Measurements from ENCODE around the gene EGR4.

EGR4 gene

GRCh38 chr2:73307720-73308119 lies 14.4 kb upstream of the EGR4 start:
- Histone ChIP-seq H3K9ac (ENCODE audit: low read depth in 1 of 2, low read length in 2 of 2) (no peak overlapping the region), H3K4me1 (ENCODE audit: control insufficient read depth in 1 of 2, insufficient read depth in 2 of 2, low read length in 2 of 2) (no peaks in the 10 kb centered on the region)

GRCh38 chr2:73301636-73302035 lies 8.3 kb upstream of the EGR4 start:
- Histone ChIP-seq H3K9ac (ENCODE audit: low read depth in 1 of 2, low read length in 2 of 2) (no peak overlapping the region), H3K27ac (ENCODE audit: low read depth, low read length) (no peak overlapping the region), H3K4me1 (ENCODE audit: control insufficient read depth in 1 of 2, insufficient read depth in 2 of 2, low read length in 2 of 2) (no peaks in the 10 kb centered on the region), H3K9me3 (ENCODE audit: control insufficient read depth in 1 of 2, low read length in 2 of 2) (no peaks in the 10 kb centered on the region), H3K4me3 (ENCODE audit: low read depth in 1 of 2, low read length in 2 of 2) (no peak overlapping the region), H3K27me3 (ENCODE audit: control insufficient read depth in 1 of 2, insufficient read depth in 2 of 2, low read length in 2 of 2) (peaks cover 13 to 14% of the 10 kb centered on the region in 2 donors), H3K36me3 (ENCODE audit: control insufficient read depth in 1 of 2, insufficient read depth in 2 of 2, low read length in 2 of 2) (no peaks in the 10 kb centered on the region)

More at GRCh38 chr2:73307720-73308119, 14.4 kb upstream of the EGR4 start:
- H3K36me3 ChIP-seq (ENCODE audit: control insufficient read depth in 1 of 2, insufficient read depth in 2 of 2, low read length in 2 of 2) = no peaks in the 10 kb centered on the region
- H3K9me3 ChIP-seq (ENCODE audit: control insufficient read depth in 1 of 2, low read length in 2 of 2) = no peaks in the 10 kb centered on the region
- no peak overlapping the region for H3K4me3 ChIP-seq (ENCODE audit: low read depth in 1 of 2, low read length in 2 of 2)
- no peak overlapping the region for H3K27ac ChIP-seq (ENCODE audit: low read depth, low read length)
- peaks cover 0 to 4% of the 10 kb centered on the region in 2 donors for H3K27me3 ChIP-seq (ENCODE audit: control insufficient read depth in 1 of 2, insufficient read depth in 2 of 2, low read length in 2 of 2)

- peaks cover 18 to 21% of the 10 kb centered on the region in 2 donors for H3K27me3 ChIP-seq (ENCODE audit: control insufficient read depth in 1 of 2, insufficient read depth in 2 of 2, low read length in 2 of 2)
- H3K4me1 ChIP-seq (ENCODE audit: control insufficient read depth in 1 of 2, insufficient read depth in 2 of 2, low read length in 2 of 2) = no peaks in the 10 kb centered on the region
- H3K9me3 ChIP-seq (ENCODE audit: control insufficient read depth in 1 of 2, low read length in 2 of 2) = no peaks in the 10 kb centered on the region
- no peak overlapping the region for H3K4me3 ChIP-seq (ENCODE audit: low read depth in 1 of 2, low read length in 2 of 2)
- H3K36me3 ChIP-seq (ENCODE audit: control insufficient read depth in 1 of 2, insufficient read depth in 2 of 2, low read length in 2 of 2) = no peaks in the 10 kb centered on the region
- no peak overlapping the region for H3K9ac ChIP-seq (ENCODE audit: low read depth in 1 of 2, low read length in 2 of 2)
- no peak overlapping the region for H3K27ac ChIP-seq (ENCODE audit: low read depth, low read length)
Measured at GRCh38 chr2:73300926-73301325, 7.6 kb upstream of the EGR4 start.

GRCh38 chr2:73297586-73297985 lies 4.2 kb upstream of the EGR4 start:
- no peaks in the 10 kb centered on the region for H3K36me3 ChIP-seq (ENCODE audit: control insufficient read depth in 1 of 2, insufficient read depth in 2 of 2, low read length in 2 of 2)
- peaks cover 46 to 51% of the 10 kb centered on the region in 2 donors for H3K27me3 ChIP-seq (ENCODE audit: control insufficient read depth in 1 of 2, insufficient read depth in 2 of 2, low read length in 2 of 2)
- no peak overlapping the region for H3K4me3 ChIP-seq (ENCODE audit: low read depth in 1 of 2, low read length in 2 of 2)
- H3K9me3 ChIP-seq (ENCODE audit: control insufficient read depth in 1 of 2, low read length in 2 of 2) = no peaks in the 10 kb centered on the region
- no peak overlapping the region for H3K27ac ChIP-seq (ENCODE audit: low read depth, low read length)
- peaks cover 0 to 3% of the 10 kb centered on the region in 2 donors for H3K4me1 ChIP-seq (ENCODE audit: control insufficient read depth in 1 of 2, insufficient read depth in 2 of 2, low read length in 2 of 2)
- H3K9ac ChIP-seq (ENCODE audit: low read depth in 1 of 2, low read length in 2 of 2) = no peak overlapping the region

- H3K36me3 ChIP-seq (ENCODE audit: control insufficient read depth in 1 of 2, insufficient read depth in 2 of 2, low read length in 2 of 2) = no peaks in the 10 kb centered on the region
- no peaks in the 10 kb centered on the region for H3K9me3 ChIP-seq (ENCODE audit: control insufficient read depth in 1 of 2, low read length in 2 of 2)
- no peak overlapping the region for H3K4me3 ChIP-seq (ENCODE audit: low read depth in 1 of 2, low read length in 2 of 2)
- H3K27me3 ChIP-seq (ENCODE audit: control insufficient read depth in 1 of 2, insufficient read depth in 2 of 2, low read length in 2 of 2) = peaks cover 51 to 55% of the 10 kb centered on the region in 2 donors
- H3K4me1 ChIP-seq (ENCODE audit: control insufficient read depth in 1 of 2, insufficient read depth in 2 of 2, low read length in 2 of 2) = peaks cover 0 to 3% of the 10 kb centered on the region in 2 donors
- H3K27ac ChIP-seq (ENCODE audit: low read depth, low read length) = no peak overlapping the region
- no peak overlapping the region for H3K9ac ChIP-seq (ENCODE audit: low read depth in 1 of 2, low read length in 2 of 2)
Measured at GRCh38 chr2:73297151-73297559, 3.8 kb upstream of the EGR4 start.

GRCh38 chr2:73295751-73296400 lies 2.5 kb upstream of the EGR4 start:
- no peak overlapping the region for H3K9ac ChIP-seq (ENCODE audit: low read depth in 1 of 2, low read length in 2 of 2)
- H3K4me1 ChIP-seq (ENCODE audit: control insufficient read depth in 1 of 2, insufficient read depth in 2 of 2, low read length in 2 of 2) = peaks cover 0 to 3% of the 10 kb centered on the region in 2 donors
- H3K36me3 ChIP-seq (ENCODE audit: control insufficient read depth in 1 of 2, insufficient read depth in 2 of 2, low read length in 2 of 2) = no peaks in the 10 kb centered on the region
- no peaks in the 10 kb centered on the region for H3K9me3 ChIP-seq (ENCODE audit: control insufficient read depth in 1 of 2, low read length in 2 of 2)
- no peak overlapping the region for H3K4me3 ChIP-seq (ENCODE audit: low read depth in 1 of 2, low read length in 2 of 2)
- no peak overlapping the region for H3K27ac ChIP-seq (ENCODE audit: low read depth, low read length)
- peaks cover 52 to 64% of the 10 kb centered on the region in 2 donors for H3K27me3 ChIP-seq (ENCODE audit: control insufficient read depth in 1 of 2, insufficient read depth in 2 of 2, low read length in 2 of 2)

GRCh38 chr2:73294239-73294638 lies 891 bp upstream of the EGR4 start:
- Histone ChIP-seq H3K9me3 (ENCODE audit: control insufficient read depth in 1 of 2, low read length in 2 of 2) (no peaks in the 10 kb centered on the region), H3K27ac (ENCODE audit: low read depth, low read length) (no peak overlapping the region), H3K27me3 (ENCODE audit: control insufficient read depth in 1 of 2, insufficient read depth in 2 of 2, low read length in 2 of 2) (peaks cover 52 to 73% of the 10 kb centered on the region in 2 donors), H3K9ac (ENCODE audit: low read depth in 1 of 2, low read length in 2 of 2) (no peak overlapping the region), H3K36me3 (ENCODE audit: control insufficient read depth in 1 of 2, insufficient read depth in 2 of 2, low read length in 2 of 2) (no peaks in the 10 kb centered on the region), H3K4me3 (ENCODE audit: low read depth in 1 of 2, low read length in 2 of 2) (no peak overlapping the region), H3K4me1 (ENCODE audit: control insufficient read depth in 1 of 2, insufficient read depth in 2 of 2, low read length in 2 of 2) (peaks cover 0 to 3% of the 10 kb centered on the region in 2 donors)

- Histone ChIP-seq H3K4me3 (ENCODE audit: low read depth in 1 of 2, low read length in 2 of 2) (peak overlapping the region; percentile 58 to 68), H3K27me3 (ENCODE audit: control insufficient read depth in 1 of 2, insufficient read depth in 2 of 2, low read length in 2 of 2) (peaks cover 52 to 85% of the 10 kb centered on the region in 2 donors), H3K9ac (ENCODE audit: low read depth in 1 of 2, low read length in 2 of 2) (no peak overlapping the region), H3K36me3 (ENCODE audit: control insufficient read depth in 1 of 2, insufficient read depth in 2 of 2, low read length in 2 of 2) (no peaks in the 10 kb centered on the region), H3K4me1 (ENCODE audit: control insufficient read depth in 1 of 2, insufficient read depth in 2 of 2, low read length in 2 of 2) (peaks cover 0 to 3% of the 10 kb centered on the region in 2 donors), H3K27ac (ENCODE audit: low read depth, low read length) (no peak overlapping the region), H3K9me3 (ENCODE audit: control insufficient read depth in 1 of 2, low read length in 2 of 2) (no peaks in the 10 kb centered on the region)
Measured at GRCh38 chr2:73292906-73293533, 328 bp downstream of the EGR4 start.

GRCh38 chr2:73292316-73292905 lies 937 bp downstream of the EGR4 start:
- Histone ChIP-seq H3K9me3 (ENCODE audit: control insufficient read depth in 1 of 2, low read length in 2 of 2) (no peaks in the 10 kb centered on the region), H3K27ac (ENCODE audit: low read depth, low read length) (no peak overlapping the region), H3K27me3 (ENCODE audit: control insufficient read depth in 1 of 2, insufficient read depth in 2 of 2, low read length in 2 of 2) (peaks cover 48 to 82% of the 10 kb centered on the region in 2 donors), H3K4me3 (ENCODE audit: low read depth in 1 of 2, low read length in 2 of 2) (no peak overlapping the region), H3K4me1 (ENCODE audit: control insufficient read depth in 1 of 2, insufficient read depth in 2 of 2, low read length in 2 of 2) (peaks cover 0 to 3% of the 10 kb centered on the region in 2 donors), H3K36me3 (ENCODE audit: control insufficient read depth in 1 of 2, insufficient read depth in 2 of 2, low read length in 2 of 2) (no peaks in the 10 kb centered on the region), H3K9ac (ENCODE audit: low read depth in 1 of 2, low read length in 2 of 2) (no peak overlapping the region)
